GM19025 (cell line): ENCODE data around the gene MED12L.
"Not testable (repeated sequence)": the region's sequence is repeated elsewhere in the genome, so short reads cannot be mapped to it uniquely, and the experiment has no call there.

Experiments used
- ATAC-seq: cut with Tn5 transposase; IDR thresholded peaks from one replicate; pipeline ENCODE4 v1.9.1; 2021; ENCODE audit warnings: mild to moderate bottlenecking, low read depth, moderate library complexity; ENCODE audit not compliant: unreplicated experiment

The MED12L gene, protein sequence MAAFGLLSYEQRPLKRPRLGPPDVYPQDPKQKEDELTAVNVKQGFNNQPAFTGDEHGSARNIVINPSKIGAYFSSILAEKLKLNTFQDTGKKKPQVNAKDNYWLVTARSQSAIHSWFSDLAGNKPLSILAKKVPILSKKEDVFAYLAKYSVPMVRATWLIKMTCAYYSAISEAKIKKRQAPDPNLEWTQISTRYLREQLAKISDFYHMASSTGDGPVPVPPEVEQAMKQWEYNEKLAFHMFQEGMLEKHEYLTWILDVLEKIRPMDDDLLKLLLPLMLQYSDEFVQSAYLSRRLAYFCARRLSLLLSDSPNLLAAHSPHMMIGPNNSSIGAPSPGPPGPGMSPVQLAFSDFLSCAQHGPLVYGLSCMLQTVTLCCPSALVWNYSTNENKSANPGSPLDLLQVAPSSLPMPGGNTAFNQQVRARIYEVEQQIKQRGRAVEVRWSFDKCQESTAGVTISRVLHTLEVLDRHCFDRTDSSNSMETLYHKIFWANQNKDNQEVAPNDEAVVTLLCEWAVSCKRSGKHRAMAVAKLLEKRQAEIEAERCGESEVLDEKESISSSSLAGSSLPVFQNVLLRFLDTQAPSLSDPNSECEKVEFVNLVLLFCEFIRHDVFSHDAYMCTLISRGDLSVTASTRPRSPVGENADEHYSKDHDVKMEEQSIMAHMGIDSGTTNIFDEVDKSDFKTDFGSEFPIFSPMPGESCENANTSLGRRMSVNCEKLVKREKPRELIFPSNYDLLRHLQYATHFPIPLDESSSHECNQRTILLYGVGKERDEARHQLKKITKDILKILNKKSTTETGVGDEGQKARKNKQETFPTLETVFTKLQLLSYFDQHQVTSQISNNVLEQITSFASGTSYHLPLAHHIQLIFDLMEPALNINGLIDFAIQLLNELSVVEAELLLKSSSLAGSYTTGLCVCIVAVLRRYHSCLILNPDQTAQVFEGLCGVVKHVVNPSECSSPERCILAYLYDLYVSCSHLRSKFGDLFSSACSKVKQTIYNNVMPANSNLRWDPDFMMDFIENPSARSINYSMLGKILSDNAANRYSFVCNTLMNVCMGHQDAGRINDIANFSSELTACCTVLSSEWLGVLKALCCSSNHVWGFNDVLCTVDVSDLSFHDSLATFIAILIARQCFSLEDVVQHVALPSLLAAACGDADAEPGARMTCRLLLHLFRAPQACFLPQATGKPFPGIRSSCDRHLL (N-terminal part only)

DNA sequence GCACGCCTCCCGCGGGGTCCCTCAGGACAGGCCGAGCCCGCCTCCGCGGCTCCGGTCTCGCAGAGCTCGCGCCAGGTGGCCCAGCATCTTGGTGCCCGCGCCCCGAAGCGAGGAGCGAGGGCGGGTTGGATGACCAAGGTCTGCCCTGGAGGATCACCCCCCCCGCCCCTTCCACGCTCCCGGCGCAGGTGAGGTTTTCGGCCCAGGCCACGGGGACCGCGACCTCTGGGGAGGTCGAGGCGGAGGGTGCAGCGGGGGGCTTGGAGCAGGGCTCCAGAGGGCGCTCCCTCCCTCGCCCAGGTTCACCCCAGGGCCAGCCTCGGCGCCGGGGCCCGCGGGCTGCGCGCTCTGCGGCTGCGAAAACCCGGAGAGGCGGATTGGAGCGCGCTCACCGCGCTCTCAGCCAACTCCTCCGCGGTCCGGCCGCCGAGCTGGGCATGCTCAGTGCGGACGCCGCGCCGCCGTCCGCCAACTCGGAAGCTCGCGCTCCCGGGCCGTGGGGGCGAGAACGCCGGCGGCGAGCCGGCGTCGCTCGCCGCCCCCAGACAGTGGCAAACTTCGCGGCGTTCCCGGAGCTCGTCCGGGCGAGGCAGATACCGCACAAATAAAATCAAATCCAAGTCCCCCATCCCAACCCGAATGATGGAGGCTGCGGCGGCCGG is at the start of gene MED12L:
MED12L (plus strand) TSS at position 438 of the 662 bp plus-strand sequence. CDS start 1,263 bp downstream, outside the sequence.
- ATAC-seq, result peak; percentile 67

DNA sequence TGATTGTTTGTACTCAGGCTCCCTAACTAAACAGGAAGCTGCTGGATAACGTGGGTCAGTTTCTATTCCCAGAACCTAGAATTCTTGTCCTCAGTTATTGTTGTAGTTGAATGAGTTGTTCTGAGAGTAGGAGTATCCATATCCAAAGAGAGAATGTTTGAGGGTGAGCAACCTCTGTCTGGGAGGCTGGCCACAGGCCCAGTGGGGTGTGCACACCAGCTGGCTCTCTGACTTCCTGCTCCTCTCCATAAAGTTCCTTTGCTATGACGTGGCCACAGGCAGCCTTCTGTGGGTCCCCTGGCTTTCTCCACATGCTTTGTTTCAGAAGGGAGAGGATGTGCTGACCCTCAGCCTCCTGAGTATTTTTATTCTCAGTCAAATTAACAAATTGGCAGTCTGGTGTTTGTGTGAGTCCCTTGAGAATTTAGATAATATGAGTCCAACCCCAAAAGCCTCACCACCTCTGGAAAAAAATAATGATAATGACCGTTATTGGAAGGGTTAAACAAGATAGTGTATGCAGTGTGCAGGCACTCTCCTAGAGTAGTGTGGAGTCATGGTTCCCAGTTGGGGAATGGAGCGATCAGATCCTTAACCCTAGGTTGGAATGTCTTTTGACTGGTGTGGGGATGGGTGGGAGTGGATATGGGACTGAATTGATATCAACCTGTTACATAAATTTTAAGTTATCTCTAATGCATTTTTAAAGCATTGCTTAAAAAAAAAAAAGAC is 47.6 kb upstream of the MED12L start:
- no peak for ATAC-seq

DNA sequence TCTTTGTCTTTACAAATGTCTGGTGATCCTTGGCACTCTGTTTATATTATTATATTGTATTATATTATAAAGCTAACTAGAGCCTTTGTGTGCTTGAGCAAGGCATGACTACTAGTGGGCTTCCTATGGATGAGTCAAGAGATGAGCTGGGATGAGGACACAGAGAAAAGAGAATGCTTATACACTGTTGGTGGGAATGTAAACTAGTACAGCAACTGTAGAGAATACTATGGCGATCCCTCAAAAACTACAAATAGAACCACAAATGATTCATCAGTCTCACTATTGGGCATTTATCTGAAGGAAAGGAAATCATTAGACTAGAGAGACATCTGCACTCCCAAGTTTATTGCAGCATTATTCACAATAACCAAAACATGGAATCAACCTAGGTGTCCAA is 40.8 kb upstream of the MED12L start:
- ATAC-seq, result no peak

DNA sequence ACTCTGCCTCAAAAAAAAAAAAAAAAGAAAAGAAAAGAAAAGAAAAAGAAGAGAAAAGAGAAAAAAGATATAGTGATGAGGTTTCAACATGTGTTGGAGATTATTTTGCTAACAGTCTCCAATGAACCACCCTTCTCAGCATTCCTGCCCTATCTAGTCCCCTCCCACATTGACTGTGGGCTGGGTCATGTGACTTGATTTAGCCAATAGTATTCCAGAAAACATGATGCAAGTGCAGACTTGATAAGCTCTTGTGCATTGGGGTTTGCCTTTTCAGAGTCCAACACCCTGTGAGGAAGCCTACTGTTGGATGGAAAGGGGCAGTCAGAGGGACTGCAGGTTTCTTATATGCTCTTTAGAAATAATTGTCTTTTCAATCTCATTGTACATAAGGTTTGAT is 37.8 kb upstream of the MED12L start:
- no peak for ATAC-seq

DNA sequence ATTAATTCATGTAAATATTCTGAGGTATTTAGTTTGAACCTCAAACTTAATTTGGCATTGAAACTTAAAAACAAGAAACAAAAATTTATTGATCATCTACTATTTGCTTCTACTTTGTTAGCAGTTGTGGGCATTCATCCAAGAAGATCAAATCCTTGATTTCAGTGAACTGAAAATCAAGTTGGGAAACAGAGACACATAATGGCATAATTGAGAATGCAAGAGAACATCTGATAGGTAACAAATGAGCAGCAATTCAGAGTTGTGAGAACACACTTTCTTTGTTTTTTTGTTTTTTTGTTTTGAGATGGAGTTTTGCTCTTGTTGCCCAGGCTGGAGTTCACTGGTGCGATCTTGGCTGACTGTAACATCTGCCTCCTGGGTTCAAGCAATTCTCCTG is 33.9 kb upstream of the MED12L start:
- no peak for ATAC-seq

DNA sequence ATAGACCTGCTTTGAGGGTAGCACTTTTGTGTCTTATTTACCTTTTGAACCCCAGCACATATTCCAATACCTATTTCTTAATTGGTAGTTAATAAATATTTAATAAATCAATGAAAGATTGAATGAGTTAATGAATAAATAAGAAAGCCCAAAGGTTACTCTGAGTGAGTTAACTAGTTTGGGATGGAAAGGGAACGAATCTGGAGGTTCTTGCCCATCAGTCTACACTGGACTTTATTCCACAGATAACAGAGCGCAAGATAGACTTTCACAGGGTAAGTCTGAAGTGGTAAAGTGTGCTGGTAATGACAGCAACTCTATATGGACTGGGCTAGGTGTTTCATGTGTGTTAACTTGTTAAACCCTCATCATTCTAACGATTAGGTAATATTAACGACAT is 33.1 kb upstream of the MED12L start:
- ATAC-seq, result no peak

DNA sequence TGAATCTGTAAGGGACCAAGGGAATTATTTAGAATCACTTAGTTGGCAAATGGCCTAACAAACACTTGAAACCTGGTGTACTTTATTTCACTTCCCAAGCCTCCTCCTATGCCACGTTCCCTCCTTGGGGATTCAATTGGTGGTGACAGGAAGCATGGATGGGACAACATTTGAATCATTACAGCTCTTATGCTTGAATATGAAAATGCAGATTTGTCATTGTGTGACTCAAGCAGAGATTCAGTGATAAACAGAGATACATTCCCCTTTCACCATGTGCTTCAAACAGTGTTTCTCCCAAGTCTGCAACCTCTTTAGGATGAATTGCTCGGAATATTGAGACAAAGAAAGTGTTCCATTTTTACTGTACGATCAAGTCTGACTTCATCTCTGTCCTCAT is 32.7 kb upstream of the MED12L start:
- ATAC-seq, result no peak

DNA sequence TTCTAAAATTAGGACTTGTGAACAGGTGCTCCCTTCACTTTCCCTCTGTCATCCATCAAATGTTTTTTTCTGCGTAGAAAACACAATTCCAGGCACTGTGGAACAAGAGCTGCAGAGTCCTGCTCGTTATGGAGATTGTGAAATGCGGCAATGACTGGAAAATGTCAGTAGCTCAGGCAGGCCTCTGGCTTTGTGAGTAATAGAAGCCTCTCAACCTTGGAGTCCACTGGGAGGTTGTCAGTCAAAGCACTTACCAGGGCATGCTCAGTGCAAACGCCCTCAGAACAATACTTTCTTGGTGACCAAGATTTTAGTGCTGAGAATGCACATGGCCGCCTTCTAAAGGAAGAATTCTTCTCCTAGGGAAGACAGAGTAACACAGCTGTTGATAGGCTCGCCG is 26.7 kb upstream of the MED12L start:
- ATAC-seq, result no peak

DNA sequence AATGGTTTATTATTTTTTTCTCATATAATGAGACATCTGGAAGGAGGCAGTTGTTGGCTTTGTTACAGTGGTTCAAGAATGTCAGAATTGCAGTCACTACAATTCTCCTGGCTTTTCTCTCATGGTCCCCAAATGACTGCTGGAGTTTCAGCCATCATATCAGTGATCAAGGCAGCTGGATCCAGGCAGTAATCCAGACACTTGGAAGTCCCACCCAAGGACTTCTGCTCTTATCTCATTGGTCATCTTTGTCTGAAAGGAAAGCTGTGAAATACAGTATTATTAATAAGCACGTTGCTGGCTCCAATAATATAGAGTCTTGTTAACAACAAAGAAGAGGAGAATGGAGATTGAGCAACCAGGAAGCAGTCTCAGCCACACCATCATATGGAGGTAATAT is 22.9 kb upstream of the MED12L start:
- ATAC-seq, result no peak

DNA sequence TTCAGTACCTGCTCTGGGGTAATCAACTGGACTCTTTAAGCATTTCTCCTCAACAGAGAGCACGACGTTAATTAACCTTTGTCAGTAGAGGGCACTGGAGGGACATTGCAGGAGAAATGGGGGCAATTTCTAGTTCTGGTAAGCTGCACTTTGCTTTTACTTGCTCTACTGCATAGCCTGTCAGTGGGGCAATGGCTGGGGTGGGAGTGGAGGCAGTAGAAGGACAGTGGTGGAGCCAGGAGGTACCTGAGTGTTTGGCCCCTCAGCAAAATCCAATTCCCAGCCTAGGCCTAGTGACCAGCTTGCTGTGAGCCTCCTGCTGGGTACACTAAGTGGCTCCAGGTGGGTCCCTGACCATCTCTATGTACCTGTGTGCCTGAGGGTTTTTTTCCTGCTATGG is 18.3 kb upstream of the MED12L start:
- no peak for ATAC-seq

DNA sequence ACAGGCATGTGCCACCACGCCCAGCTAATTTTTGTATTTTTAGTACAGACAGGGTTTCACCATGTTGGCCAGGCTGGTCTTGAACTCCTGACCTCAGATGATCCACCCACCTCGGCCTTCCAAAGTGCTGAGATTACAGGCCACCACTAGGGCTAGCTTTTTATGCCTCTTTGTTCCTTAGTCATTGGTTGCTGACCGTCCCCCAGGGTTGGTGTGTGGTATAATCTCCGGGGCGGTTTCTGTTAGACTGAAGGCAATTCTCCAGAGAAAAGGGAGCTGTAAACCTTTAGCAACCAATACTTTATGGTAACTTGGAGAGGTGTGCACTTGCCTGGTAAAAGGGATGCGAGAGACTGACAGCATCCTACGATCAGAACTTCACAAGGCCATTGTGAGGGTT is 12.6 kb upstream of the MED12L start:
- not testable (repeated sequence) for ATAC-seq

DNA sequence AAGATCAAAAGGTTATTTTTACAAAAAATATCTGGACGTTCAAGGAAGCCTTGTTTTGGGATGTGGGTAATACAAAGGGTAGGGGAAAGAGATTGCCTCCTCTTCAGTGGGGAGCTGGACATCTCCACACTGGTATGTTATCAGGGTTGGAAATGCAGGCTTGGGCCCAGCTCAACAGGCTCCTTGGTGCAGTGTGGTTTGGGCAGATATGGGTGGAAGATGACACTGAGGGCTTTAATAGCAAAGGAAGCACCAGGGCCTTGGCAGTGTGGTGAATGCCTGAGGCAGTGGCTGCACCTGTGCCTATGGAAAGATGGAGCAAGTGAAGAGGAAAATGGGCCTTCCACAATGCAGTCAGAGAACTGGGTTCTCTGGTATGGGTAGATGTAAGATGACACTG is 11.2 kb upstream of the MED12L start:
- ATAC-seq, result no peak

DNA sequence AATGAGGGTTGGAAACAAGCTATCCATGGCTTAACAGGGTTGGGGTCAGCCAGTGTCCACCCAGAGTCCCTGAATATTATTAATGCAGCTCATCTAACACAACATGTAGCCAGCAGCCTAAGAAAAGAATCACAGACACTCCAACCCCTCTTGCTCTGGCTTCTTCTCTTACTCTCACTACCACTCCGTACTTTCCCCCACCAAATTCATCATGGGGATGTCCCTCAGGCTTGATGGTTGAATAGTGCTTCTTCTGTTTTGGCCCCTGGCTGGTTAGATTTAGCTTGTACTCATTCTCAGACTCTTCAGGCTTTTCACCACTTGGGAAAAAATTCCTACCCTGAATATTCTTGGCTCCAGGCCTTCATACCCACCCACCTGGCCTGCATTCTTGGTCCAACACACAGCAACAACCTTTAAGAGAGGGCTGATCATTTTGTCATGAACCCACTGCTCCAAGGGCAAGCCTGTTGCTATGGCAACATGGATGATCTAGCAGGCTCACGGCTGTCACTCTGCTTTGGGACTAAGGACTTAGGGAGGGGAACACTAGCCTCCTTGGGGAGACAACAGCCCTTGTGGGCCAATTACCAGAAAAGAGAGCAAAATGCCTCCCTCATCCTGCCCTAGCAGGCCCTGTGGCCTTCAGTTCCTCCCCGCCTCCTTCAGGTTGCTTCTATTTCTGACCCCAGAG is 9.4 kb upstream of the MED12L start:
- ATAC-seq, result no peak

DNA sequence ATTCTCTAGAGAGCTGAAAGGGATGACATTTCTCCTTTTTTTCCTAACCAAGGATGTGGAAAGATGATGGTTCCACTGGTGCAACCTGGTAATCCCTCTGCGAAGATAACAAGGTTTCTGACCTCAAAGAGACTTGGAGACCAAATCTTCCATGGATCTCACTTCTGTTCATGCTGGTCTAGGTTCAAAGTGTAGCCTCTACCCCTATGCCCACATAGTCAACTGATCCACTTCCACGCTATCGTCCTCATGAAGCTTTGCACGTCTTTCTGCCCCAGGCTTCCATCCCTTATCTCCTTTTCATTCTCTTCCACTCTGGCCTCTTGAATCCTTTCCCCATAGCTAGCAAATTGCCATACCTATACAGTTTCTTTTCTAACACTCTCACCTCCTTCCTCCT is 8.8 kb upstream of the MED12L start:
- ATAC-seq, result no peak

DNA sequence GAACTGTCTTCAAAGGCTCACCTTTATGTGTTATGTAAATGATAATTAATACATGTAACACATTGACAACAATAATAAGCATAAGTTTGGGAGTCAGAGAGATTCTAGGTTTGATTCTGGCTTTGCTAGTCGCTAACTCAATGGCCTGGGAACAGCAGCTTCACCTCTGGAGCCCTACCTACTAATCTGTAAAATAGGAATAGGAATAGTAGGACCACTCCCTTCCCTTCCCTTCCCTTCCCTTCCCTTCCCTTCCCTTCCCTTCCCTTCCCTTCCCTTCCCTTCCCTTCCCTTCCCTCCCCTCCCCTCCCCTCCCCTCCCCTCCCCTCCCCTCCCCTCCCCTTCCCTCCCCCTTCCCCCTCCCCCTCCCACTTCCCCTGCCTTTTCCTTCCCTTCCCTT is 4.4 kb upstream of the MED12L start:
- not testable (repeated sequence) for ATAC-seq

DNA sequence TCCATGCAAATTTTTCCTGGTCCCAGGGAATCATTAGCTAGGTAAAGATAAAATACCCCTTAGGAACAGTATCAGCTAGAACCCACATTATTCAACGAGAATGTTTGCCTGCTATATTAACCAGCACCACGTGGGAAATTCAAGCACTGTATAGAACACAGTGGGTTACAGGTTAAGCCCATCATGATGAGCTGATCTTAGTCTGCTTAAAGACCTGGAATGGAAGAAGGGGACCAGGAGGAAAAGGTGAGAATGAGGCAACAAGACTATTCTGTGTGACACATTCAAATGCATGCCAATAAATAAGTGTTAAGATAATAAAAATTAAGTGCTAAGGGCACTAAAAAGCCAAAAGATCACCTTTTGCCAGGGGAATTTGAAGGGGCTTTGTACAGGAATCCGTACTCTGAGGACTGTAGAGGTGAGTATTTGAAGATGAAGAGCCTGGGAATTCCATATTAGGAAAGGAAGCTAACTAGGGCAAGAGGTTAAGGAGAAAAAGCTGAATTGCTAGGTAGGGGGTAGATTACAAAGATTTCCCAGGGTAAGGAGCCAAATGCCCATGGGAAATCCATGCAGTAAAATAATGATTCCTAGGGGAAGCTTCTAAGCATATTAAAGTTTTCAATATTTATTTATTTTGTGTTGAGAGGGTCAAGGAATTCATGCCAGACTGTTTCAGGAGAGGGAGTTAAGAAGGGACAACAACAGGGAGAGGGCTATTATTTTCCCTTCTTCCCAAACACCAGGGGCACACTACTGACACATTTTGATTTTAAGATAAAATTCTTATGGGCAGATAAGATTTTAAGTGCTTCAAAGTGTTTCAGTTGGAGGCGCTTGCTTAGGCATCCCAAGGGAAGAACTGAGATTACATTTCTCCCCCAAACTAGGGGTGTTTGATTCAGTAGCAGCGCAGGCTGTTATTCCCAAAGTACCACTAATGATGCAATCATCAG is 2.3 kb upstream of the MED12L start:
- no peak for ATAC-seq

DNA sequence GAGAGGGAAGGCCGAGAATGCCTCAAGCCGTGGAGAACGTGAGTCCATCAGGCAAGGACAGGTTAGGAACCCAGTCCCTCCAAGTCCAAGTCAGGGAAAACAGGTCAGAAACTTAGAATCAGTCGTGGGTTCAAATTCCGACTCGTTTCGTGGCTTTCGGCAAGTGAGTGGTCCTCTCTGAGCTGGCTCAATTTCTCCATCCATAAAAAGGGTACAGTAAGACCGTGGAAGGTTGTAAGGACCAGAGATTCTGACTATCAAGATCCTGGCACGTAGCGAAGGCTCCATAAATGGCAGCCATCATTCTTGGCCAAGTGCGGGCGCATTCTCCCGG is 604 bp upstream of the MED12L start:
- ATAC-seq, result no peak

DNA sequence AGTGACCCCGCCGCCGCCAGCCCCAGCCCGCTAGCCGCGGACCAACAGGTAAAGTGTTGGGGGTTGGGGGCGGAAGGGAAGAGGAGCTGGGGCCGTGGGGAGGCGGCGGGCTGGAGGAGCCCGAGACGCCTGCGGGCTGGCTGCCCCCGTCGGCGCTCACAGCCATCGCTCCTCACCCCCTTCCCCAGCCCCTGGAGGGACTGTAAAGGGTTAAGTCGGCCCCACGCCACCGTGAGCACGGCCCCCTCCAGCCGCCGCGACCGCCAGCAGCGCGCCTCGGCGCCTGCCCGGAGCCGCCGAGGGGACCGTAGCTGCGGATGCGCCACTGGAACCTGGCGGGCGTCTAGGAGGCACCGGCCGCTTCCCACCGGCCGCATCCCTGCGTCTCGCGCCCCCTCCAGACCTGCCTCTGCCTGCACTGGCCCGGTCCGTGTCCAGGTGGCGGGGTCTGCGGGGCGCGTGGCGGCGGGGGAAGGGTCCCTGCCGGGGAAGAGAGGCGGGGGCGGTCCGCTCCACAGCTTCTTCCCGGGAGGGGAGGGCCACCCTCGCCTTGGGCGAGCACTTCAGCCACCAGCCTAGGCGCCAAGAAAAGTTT is 522 bp downstream of the MED12L start:
- ATAC-seq, result peak; percentile 19
